Activated naive CD4-positive, alpha-beta T cell treated with anti-CD3 and anti-CD28 coated beads, Interleukin-2, amount 10 ng/mL, durations not matched to agents 7 days and 5 days (primary cell): ENCODE data around the gene SMAD1.
"Not testable (repeated sequence)": the region's sequence is repeated elsewhere in the genome, so short reads cannot be mapped to it uniquely, and the experiment has no call there.

Experiments
- CTCF ChIA-PET: fragments of 350-600 bp; sonication (Branson Sonifier 250); formaldehyde crosslinking; loops from one replicate; lab custom pipeline; 2021; ENCODE audit warnings: antibody characterized with exemption; lab: Charles Lee
- DNase-seq: peaks from one replicate; pipeline ENCODE4 v3.0.0-alpha.2; 2020
- H3K27ac Mint-ChIP-seq: one replicate; pipeline ENCODE4 v1.8.0; 2021; ENCODE audit warnings: mild to moderate bottlenecking, moderate library complexity, mixed read lengths
- H3K27me3 Mint-ChIP-seq: one replicate; pipeline ENCODE4 v1.8.0; 2021; ENCODE audit warnings: mild to moderate bottlenecking, mixed read lengths
- H3K36me3 Mint-ChIP-seq: one replicate; pipeline ENCODE4 v1.8.0; 2021; ENCODE audit warnings: mixed read lengths
- H3K4me1 Mint-ChIP-seq: one replicate; pipeline ENCODE4 v1.8.0; 2021; ENCODE audit warnings: mixed read lengths
- H3K4me3 Mint-ChIP-seq: one replicate; pipeline ENCODE4 v1.8.0; 2021; ENCODE audit warnings: mild to moderate bottlenecking, moderate library complexity, mixed read lengths
- H3K9me3 Mint-ChIP-seq: one replicate; pipeline ENCODE4 v1.8.0; 2021; ENCODE audit warnings: mixed read lengths

SMAD1 gene

DNA sequence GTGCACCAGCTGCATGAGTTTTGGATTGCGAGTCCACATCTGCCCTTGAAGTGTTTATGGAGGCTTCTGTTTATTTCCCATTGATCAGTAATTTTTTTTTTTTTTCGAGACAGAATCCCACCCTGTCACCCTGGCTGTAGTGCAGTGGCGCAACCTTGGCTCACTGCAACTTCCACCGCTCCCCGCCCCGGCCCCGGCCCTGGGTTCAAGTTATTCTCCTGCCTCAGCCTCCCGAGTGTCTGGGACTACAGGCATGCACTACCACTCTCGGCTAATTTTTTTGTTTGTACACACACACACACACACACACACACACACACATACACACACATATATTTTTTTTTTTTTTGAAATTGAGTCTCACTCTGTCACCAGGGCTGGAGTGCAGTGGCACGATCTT is 46.1 kb downstream of the SMAD1 start:
- H3K36me3 Mint-ChIP-seq: no peaks in the 10 kb centered on the region
- no peaks in the 10 kb centered on the region for H3K9me3 Mint-ChIP-seq
- no peak overlapping the region for H3K27ac Mint-ChIP-seq
- peaks cover 4% of the 10 kb centered on the region for H3K27me3 Mint-ChIP-seq
- H3K4me3 Mint-ChIP-seq: no peak overlapping the region
- no peaks in the 10 kb centered on the region for H3K4me1 Mint-ChIP-seq
- DNase-seq: no peak
- CTCF ChIA-PET: no interaction called here

- H3K27me3 Mint-ChIP-seq: peaks cover 4% of the 10 kb centered on the region
- no peak overlapping the region for H3K27ac Mint-ChIP-seq
- H3K36me3 Mint-ChIP-seq: no peaks in the 10 kb centered on the region
- no peak overlapping the region for H3K4me3 Mint-ChIP-seq
- no peaks in the 10 kb centered on the region for H3K4me1 Mint-ChIP-seq
- DNase-seq: no peak
- H3K9me3 Mint-ChIP-seq: no peaks in the 10 kb centered on the region
- CTCF ChIA-PET: no interaction called here
Measured at GRCh38 chr4:145528601-145529000, 46.9 kb downstream of the SMAD1 start.

DNA sequence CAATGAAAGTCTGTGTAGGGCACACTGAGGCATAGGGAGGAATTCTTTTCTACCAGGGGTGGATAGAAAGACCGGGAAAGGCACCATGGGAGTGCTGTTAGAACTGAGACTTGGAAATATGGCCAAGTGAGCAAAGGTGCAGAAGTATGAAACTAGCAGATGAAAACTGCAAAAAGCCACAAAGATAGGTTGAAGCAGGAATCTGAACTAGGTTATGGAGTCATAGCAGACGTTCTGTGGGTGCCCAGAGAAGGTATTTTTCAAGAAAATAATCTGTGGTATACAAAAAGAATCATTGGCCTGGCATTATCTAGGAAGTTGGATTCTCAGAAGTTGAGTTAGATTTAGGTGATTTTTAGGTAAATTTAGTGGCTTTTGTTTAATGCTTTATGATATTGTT is 48.5 kb downstream of the SMAD1 start:
- no peaks in the 10 kb centered on the region for H3K9me3 Mint-ChIP-seq
- no peaks in the 10 kb centered on the region for H3K4me1 Mint-ChIP-seq
- H3K4me3 Mint-ChIP-seq: no peak overlapping the region
- H3K27me3 Mint-ChIP-seq: peaks cover 3% of the 10 kb centered on the region
- DNase-seq: no peak
- no peaks in the 10 kb centered on the region for H3K36me3 Mint-ChIP-seq
- no peak overlapping the region for H3K27ac Mint-ChIP-seq
- CTCF ChIA-PET: no interaction called here

DNA sequence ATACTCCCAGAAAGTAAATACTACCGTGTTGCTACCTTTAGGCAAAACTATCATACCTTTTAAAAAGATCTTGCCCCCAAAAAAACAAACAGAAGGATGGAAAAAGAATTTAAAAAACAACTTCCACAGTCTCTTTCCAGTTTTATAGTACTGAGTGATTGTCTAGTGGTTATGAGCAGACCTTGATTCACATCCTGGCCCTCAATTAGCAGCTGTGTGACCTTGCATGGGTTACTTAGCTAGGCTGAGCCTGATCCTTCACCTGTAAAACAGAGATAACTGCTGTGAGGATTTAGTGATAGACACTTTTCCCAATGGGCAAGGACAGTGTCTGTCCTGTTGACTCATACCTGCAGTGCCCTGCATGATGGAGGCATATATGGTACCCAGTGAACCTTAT is 49.0 kb downstream of the SMAD1 start:
- Mint-ChIP-seq H3K9me3 (no peaks in the 10 kb centered on the region), H3K4me1 (no peaks in the 10 kb centered on the region), H3K27ac (no peak overlapping the region), H3K27me3 (no peaks in the 10 kb centered on the region), H3K4me3 (no peak overlapping the region), H3K36me3 (no peaks in the 10 kb centered on the region)
- DNase-seq: no peak
- CTCF ChIA-PET: no interaction called here

DNA sequence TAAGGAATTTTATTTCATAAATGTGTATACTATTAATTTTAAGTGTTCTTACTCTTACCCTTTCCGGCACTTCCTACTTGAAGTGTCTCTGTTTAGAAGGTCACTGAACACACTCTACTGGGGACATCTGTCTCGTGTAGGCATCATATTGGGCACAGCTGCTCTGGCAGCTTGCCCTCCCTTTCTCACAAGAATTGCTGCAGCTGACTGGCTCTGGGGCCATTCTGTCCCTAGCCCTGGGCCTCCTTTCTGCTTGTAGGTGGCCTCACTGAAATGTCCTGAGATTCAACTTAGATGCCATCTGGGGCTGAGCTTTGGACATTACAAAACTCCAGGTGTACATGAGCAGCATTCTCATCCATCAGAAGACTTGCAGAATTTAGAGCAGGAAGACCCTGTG is 49.6 kb downstream of the SMAD1 start:
- CTCF ChIA-PET: no interaction called here
- H3K4me3 Mint-ChIP-seq: no peak overlapping the region
- no peaks in the 10 kb centered on the region for H3K9me3 Mint-ChIP-seq
- H3K36me3 Mint-ChIP-seq: no peaks in the 10 kb centered on the region
- no peaks in the 10 kb centered on the region for H3K27me3 Mint-ChIP-seq
- no peak overlapping the region for H3K27ac Mint-ChIP-seq
- DNase-seq: no peak
- no peaks in the 10 kb centered on the region for H3K4me1 Mint-ChIP-seq

DNA sequence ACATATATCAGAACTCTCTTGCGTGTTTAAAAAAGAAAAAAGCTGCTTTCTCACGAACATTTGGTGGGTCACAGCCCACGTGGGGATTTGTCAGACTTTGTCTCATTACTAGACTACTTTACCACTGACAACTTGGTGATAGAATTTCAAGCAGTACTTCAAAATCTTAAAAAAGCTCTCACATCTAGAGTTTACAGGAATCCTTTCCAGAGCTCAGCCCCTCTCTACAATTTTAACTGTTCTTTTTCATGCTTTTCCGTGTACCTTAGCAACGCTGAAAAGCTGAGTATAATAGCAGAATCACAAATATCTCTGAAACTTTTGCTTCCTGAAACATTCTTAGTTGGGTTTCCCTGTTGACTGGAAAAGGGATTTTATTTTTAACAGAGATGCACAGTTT is 50.2 kb downstream of the SMAD1 start:
- DNase-seq: no peak
- Mint-ChIP-seq H3K9me3 (no peaks in the 10 kb centered on the region), H3K4me3 (no peak overlapping the region), H3K27me3 (no peaks in the 10 kb centered on the region), H3K27ac (no peak overlapping the region), H3K36me3 (no peaks in the 10 kb centered on the region), H3K4me1 (no peaks in the 10 kb centered on the region)
- CTCF ChIA-PET: no interaction called here

DNA sequence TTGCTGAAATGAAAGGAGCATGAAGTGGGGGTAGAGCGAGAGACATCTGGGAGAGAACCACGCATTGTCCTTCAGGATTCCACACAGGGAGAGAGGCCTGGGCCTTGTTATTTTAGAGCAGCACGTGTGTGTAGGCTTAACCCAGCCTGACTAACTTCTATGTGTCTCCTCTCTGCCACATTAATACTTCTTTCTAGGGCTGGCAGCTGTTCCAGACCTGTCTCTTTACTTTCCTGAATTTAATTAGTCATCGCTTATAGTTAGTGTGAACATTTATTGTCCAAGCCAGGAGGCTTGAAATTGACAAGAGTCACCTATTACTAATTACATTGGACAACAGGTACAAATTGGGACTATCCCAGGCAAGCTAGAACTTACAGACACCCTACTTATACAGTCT is 51.3 kb downstream of the SMAD1 start:
- no peaks in the 10 kb centered on the region for H3K9me3 Mint-ChIP-seq
- H3K27ac Mint-ChIP-seq: no peak overlapping the region
- CTCF ChIA-PET: no interaction called here
- H3K27me3 Mint-ChIP-seq: peaks cover 4% of the 10 kb centered on the region
- H3K36me3 Mint-ChIP-seq: no peaks in the 10 kb centered on the region
- H3K4me3 Mint-ChIP-seq: no peak overlapping the region
- no peaks in the 10 kb centered on the region for H3K4me1 Mint-ChIP-seq
- no peak for DNase-seq

DNA sequence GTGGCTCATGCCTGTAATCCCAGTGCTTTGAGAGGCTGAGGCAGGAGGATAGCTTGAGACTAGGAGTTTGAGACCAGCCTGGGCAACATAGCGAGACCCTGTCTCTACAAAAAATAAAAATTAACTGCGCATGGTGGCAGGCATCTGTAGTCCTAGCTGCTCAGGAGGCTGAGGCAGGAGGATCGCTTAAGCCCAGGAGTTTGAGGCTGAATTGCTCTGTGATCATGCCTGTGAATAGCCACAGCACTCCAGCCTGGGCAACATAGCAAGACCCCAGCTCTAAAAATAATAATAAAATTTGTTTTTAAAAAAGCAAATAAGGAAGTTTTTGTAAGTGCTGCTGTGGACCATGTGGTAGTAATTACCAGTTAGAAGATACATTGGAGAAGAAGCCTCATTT is 51.8 kb downstream of the SMAD1 start:
- CTCF ChIA-PET, H3K4me3 Mint-ChIP-seq, H3K9me3 Mint-ChIP-seq, H3K27ac Mint-ChIP-seq, DNase-seq, H3K36me3 Mint-ChIP-seq, H3K27me3 Mint-ChIP-seq, H3K4me1 Mint-ChIP-seq: not testable (repeated sequence)

DNA sequence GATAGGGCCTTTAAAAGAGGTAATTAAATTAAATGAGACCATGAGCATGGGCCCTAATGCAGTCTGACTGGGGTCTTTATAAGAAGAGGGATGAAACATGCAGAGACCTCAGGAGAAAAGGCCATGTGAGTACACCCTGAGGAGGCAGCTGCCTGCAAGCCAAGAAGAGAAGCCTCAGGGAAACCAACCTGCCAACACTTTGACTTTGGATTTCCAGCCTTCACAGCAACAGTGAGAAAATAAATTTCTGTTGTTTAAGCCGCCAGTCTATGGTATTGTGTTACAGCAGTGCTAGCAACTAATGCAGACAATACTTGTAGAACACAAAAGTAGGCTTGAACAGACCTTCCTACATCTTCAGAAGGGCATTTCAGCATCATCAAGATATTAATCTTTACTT is 52.3 kb downstream of the SMAD1 start:
- DNase-seq: no peak
- no peaks in the 10 kb centered on the region for H3K4me1 Mint-ChIP-seq
- H3K4me3 Mint-ChIP-seq: no peak overlapping the region
- no peak overlapping the region for H3K27ac Mint-ChIP-seq
- H3K27me3 Mint-ChIP-seq: peaks cover 4% of the 10 kb centered on the region
- CTCF ChIA-PET: no interaction called here
- no peaks in the 10 kb centered on the region for H3K9me3 Mint-ChIP-seq
- no peaks in the 10 kb centered on the region for H3K36me3 Mint-ChIP-seq

- no peak for DNase-seq
- Mint-ChIP-seq H3K4me3 (no peak overlapping the region), H3K4me1 (no peaks in the 10 kb centered on the region), H3K36me3 (no peaks in the 10 kb centered on the region), H3K27ac (no peak overlapping the region), H3K27me3 (peaks cover 9% of the 10 kb centered on the region), H3K9me3 (no peaks in the 10 kb centered on the region)
- CTCF ChIA-PET: no interaction called here
Measured at GRCh38 chr4:145535202-145535601, 53.5 kb downstream of the SMAD1 start.

DNA sequence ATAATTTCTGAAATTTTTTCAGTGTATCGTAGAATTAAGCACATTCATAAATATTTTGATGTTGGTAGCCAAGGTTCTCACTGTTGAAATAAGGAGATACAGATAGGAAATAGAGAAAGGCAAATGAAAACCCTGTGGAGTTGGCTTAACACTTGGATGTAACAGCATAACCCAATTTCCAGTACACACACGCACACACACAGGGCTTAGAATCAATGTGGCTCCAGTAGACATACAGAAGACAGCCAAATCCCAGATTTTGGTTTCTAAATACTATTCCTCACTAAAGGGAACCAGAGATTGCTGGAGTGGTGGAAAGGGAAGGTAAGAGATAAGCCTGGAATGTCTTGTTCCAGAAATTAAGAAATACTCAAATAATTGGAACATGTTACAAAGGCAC is 54.4 kb downstream of the SMAD1 start:
- CTCF ChIA-PET: no interaction called here
- Mint-ChIP-seq H3K4me1 (no peaks in the 10 kb centered on the region), H3K27me3 (peaks cover 9% of the 10 kb centered on the region), H3K9me3 (no peaks in the 10 kb centered on the region), H3K4me3 (no peak overlapping the region), H3K36me3 (no peaks in the 10 kb centered on the region), H3K27ac (no peak overlapping the region)
- DNase-seq: no peak

- no peak overlapping the region for H3K27ac Mint-ChIP-seq
- H3K4me1 Mint-ChIP-seq: no peaks in the 10 kb centered on the region
- H3K36me3 Mint-ChIP-seq: no peaks in the 10 kb centered on the region
- no peaks in the 10 kb centered on the region for H3K9me3 Mint-ChIP-seq
- H3K4me3 Mint-ChIP-seq: no peak overlapping the region
- no peak for DNase-seq
- CTCF ChIA-PET: no interaction called here
- H3K27me3 Mint-ChIP-seq: peaks cover 9% of the 10 kb centered on the region
Measured at GRCh38 chr4:145538596-145538995, 56.9 kb downstream of the SMAD1 start.

DNA sequence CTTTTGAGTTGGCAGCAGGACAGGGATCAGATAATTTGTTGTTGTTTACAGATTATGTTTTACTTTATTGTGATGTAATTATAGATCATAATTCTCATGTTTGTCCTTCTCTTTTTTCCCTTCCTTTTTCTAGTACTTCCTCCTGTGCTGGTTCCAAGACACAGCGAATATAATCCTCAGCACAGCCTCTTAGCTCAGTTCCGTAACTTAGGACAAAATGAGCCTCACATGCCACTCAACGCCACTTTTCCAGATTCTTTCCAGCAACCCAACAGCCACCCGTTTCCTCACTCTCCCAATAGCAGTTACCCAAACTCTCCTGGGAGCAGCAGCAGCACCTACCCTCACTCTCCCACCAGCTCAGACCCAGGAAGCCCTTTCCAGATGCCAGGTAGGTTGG is 58.0 kb downstream of the SMAD1 start:
- H3K4me1 Mint-ChIP-seq: no peaks in the 10 kb centered on the region
- H3K36me3 Mint-ChIP-seq: no peaks in the 10 kb centered on the region
- H3K9me3 Mint-ChIP-seq: no peaks in the 10 kb centered on the region
- no peak overlapping the region for H3K4me3 Mint-ChIP-seq
- DNase-seq: no peak
- no peak overlapping the region for H3K27ac Mint-ChIP-seq
- H3K27me3 Mint-ChIP-seq: peaks cover 9% of the 10 kb centered on the region
- CTCF ChIA-PET: no interaction called here

- CTCF ChIA-PET: no interaction called here
- Mint-ChIP-seq H3K27ac (no peak overlapping the region), H3K4me1 (no peaks in the 10 kb centered on the region), H3K9me3 (no peaks in the 10 kb centered on the region), H3K36me3 (no peaks in the 10 kb centered on the region), H3K4me3 (no peak overlapping the region), H3K27me3 (peaks cover 9% of the 10 kb centered on the region)
- no peak for DNase-seq
Measured at GRCh38 chr4:145540235-145540634, 58.6 kb downstream of the SMAD1 start.

DNA sequence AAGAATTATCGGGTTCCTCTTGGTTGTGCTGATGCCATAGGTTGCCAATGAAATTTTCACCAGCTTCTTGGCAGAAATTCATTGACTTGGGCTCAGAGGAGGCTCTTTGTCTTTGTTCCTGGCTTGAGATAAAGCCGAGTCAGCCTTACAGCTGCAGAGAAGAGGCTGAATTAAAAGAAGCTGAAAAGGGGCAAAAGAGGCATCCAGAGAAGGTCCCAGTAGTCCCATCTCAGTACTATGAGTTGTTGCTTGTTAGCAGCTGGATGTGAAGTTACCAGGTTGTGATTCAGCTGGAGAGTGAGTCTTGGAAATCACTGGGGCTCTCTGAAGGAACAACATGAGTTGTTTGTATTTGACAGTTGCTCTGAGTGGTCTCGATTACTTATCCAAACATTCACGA is 59.7 kb downstream of the SMAD1 start:
- H3K9me3 Mint-ChIP-seq: no peaks in the 10 kb centered on the region
- no peak for DNase-seq
- H3K27ac Mint-ChIP-seq: no peak overlapping the region
- H3K4me3 Mint-ChIP-seq: no peak overlapping the region
- no peaks in the 10 kb centered on the region for H3K36me3 Mint-ChIP-seq
- no peaks in the 10 kb centered on the region for H3K4me1 Mint-ChIP-seq
- H3K27me3 Mint-ChIP-seq: peaks cover 9% of the 10 kb centered on the region
- CTCF ChIA-PET: no interaction called here

- CTCF ChIA-PET: no interaction called here
- Mint-ChIP-seq H3K9me3 (no peaks in the 10 kb centered on the region), H3K4me3 (no peak overlapping the region), H3K27me3 (no peaks in the 10 kb centered on the region), H3K36me3 (no peaks in the 10 kb centered on the region), H3K4me1 (no peaks in the 10 kb centered on the region), H3K27ac (no peak overlapping the region)
- no peak for DNase-seq
Measured at GRCh38 chr4:145545031-145545430, 63.4 kb downstream of the SMAD1 start.
